Measurements from ENCODE around the gene SS18L1. TPM values are rescaled to one million over a fixed set of nuclear protein-coding genes. Genes with fewer than 3 reads are reported as not detected.
A peak's percentile ranks its signal among the peaks of the same experiment; 100 is the strongest.

Gene SS18L1
- total and polyA plus RNA-seq, 2 donors (not counting 1 experiment from before 2014, with no cell fraction given): 4.7 to 7.4 TPM

DNA sequence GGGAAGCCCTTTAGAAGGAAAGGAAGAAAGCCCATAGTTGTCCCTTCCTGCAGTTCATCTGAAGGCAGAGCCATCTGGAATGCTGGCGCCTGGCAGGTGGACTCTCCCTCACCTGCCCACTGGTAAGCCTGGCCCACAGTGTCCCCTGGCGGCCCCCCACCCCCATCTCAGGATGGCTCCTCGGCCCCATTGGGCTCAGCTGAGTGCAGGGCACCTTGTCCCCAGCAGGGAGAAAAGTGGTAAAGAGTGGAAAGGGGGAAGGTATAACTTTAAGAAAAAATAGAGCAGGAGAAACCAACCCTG is 12.6 kb downstream of the SS18L1 start:
- Histone ChIP-seq H3K4me1 (ENCODE audit: control insufficient read depth, extremely low read depth, insufficient read depth, low read length) (no peaks in the 10 kb centered on the region), H4K20me1 (ENCODE audit: control insufficient read depth, extremely low read depth, insufficient read depth, low read length) (no peaks in the 10 kb centered on the region), H3K4me2 (ENCODE audit: extremely low read depth, insufficient read depth, low read length) (no peak overlapping the region), H3K27ac (ENCODE audit: insufficient read depth, low read length) (no peak overlapping the region), H3K9me3 (ENCODE audit: control insufficient read depth, insufficient read depth, low read depth, low read length) (no peaks in the 10 kb centered on the region), H2AFZ (ENCODE audit: low read length) (no peak overlapping the region), H3K36me3 (ENCODE audit: control insufficient read depth, insufficient read depth, low read length) (peaks cover 1% of the 10 kb centered on the region), H3K79me2 (ENCODE audit: control insufficient read depth, insufficient read depth, low read length) (peaks cover 27% of the 10 kb centered on the region), H3K27me3 (ENCODE audit: control insufficient read depth, insufficient read depth, low read length) (no peaks in the 10 kb centered on the region), H3K4me3 (replicated peaks in 1 of 4; ENCODE audit: control extremely low read depth in 1 of 4, insufficient read depth in 1 of 4, low read depth in 3 of 4, low read length in 4 of 4) (no peak overlapping the region), H3K9ac (ENCODE audit: insufficient read depth, low read length) (no peak overlapping the region)
- DNase-seq (ENCODE audit: low read depth in 2 of 2): no peak
- TF ChIP-seq EZH2 (IDR thresholded peaks at IDR 0.05; ENCODE audit: low read length, missing control alignments): no peak
- TF ChIP-seq, protein P1, sequence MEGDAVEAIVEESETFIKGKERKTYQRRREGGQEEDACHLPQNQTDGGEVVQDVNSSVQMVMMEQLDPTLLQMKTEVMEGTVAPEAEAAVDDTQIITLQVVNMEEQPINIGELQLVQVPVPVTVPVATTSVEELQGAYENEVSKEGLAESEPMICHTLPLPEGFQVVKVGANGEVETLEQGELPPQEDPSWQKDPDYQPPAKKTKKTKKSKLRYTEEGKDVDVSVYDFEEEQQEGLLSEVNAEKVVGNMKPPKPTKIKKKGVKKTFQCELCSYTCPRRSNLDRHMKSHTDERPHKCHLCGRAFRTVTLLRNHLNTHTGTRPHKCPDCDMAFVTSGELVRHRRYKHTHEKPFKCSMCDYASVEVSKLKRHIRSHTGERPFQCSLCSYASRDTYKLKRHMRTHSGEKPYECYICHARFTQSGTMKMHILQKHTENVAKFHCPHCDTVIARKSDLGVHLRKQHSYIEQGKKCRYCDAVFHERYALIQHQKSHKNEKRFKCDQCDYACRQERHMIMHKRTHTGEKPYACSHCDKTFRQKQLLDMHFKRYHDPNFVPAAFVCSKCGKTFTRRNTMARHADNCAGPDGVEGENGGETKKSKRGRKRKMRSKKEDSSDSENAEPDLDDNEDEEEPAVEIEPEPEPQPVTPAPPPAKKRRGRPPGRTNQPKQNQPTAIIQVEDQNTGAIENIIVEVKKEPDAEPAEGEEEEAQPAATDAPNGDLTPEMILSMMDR (conservative IDR thresholded peaks at IDR 0.05 in 1 of 2, IDR thresholded peaks at IDR 0.05 in 1 of 2; ENCODE audit: low read depth in 1 of 2, low read length in 2 of 2): no peak

DNA sequence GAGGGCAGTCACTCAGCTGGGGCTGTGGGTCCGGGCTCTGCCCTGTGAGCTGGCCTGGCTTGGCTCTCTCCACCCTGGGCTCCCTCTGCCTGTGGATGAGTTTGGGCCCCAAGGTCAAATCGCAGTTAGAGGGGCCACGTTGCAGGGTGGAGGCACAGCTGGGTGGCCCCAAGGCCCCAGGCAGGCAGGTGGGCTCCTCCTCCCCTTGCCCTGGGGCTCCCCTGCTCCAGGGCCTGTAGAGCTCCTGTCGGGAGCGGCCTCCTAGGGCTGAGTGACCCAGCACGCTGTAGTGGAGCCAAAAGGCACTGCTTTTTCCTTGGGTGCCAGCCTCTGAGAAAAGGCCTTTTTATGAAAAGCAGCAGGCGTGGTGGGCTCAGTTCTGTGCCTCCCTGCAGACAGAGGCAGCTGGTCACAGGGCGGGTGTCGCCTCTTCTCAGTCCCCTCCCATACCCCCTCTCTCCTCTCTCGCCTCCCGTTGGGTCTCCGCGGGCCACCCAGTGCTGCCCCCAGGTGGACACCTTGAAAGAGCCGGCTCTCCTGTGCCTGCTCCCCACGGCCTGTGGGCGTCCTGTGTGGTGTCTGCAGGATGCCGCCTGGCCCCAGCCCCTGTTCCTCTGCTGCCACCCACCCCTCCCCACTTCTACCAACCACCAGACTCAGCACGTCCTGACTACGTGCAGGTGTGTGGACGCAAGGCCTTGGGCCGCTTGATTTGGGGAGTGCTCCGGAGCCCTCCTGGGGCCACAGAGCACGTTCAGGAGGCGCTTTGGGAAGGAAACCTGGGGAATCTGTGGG is 13.2 kb downstream of the SS18L1 start:
- Histone ChIP-seq H3K9me3 (ENCODE audit: control insufficient read depth, insufficient read depth, low read depth, low read length) (no peaks in the 10 kb centered on the region), H4K20me1 (ENCODE audit: control insufficient read depth, extremely low read depth, insufficient read depth, low read length) (no peaks in the 10 kb centered on the region), H3K27me3 (ENCODE audit: control insufficient read depth, insufficient read depth, low read length) (no peaks in the 10 kb centered on the region), H2AFZ (ENCODE audit: low read length) (no peak overlapping the region), H3K36me3 (ENCODE audit: control insufficient read depth, insufficient read depth, low read length) (peaks cover 1% of the 10 kb centered on the region), H3K27ac (ENCODE audit: insufficient read depth, low read length) (no peak overlapping the region), H3K4me1 (ENCODE audit: control insufficient read depth, extremely low read depth, insufficient read depth, low read length) (no peaks in the 10 kb centered on the region), H3K4me2 (ENCODE audit: extremely low read depth, insufficient read depth, low read length) (no peak overlapping the region), H3K79me2 (ENCODE audit: control insufficient read depth, insufficient read depth, low read length) (peaks cover 24% of the 10 kb centered on the region), H3K9ac (ENCODE audit: insufficient read depth, low read length) (no peak overlapping the region), H3K4me3 (replicated peaks in 1 of 4; ENCODE audit: control extremely low read depth in 1 of 4, insufficient read depth in 1 of 4, low read depth in 3 of 4, low read length in 4 of 4) (no peak overlapping the region)
- TF ChIP-seq EZH2 (IDR thresholded peaks at IDR 0.05; ENCODE audit: low read length, missing control alignments): no peak
- TF ChIP-seq, protein P1 (conservative IDR thresholded peaks at IDR 0.05 in 1 of 2, IDR thresholded peaks at IDR 0.05 in 1 of 2; ENCODE audit: low read depth in 1 of 2, low read length in 2 of 2): peak; percentile 58 to 68
- DNase-seq (ENCODE audit: low read depth in 2 of 2): peak; percentile 27 to 39

DNA sequence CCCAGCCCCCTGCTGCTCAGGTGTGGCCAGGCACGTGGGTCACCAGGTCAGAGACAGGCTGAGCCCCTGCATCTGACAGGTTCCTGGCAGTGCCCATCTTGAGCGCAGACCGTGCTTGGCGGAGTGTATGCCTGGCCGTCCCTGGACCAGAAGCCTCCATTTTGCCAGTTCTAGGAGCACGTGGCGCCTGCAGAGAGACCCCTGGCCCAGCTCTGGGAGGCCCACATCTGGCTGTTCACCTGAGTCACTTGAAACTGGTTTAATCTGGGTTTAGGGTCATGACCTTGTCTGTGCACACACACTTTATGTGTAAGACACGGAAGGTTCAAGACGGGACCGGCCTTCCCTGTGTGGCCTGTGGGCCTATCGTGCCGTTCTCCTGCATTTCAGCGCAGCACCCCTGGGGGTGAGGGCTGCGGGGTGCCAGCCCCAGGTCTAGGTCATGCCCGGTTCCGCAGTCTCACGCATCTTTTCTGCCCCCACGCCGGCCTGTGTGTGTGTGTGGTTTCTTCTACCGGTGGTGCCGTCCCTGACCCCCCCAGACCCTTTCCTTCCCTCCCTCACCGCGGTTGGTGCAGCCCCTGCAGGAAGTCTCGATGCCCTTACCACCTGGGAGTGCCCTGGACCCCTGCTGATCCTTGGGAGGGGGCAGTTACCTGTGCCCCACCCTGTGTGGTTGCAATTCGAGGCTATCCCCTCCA is 14.0 kb downstream of the SS18L1 start:
- no peak overlapping the region for H3K27ac ChIP-seq (ENCODE audit: insufficient read depth, low read length)
- H4K20me1 ChIP-seq (ENCODE audit: control insufficient read depth, extremely low read depth, insufficient read depth, low read length): no peaks in the 10 kb centered on the region
- no peak overlapping the region for H2AFZ ChIP-seq (ENCODE audit: low read length)
- no peaks in the 10 kb centered on the region for H3K4me1 ChIP-seq (ENCODE audit: control insufficient read depth, extremely low read depth, insufficient read depth, low read length)
- no peak overlapping the region for H3K4me3 ChIP-seq (replicated peaks in 1 of 4; ENCODE audit: control extremely low read depth in 1 of 4, insufficient read depth in 1 of 4, low read depth in 3 of 4, low read length in 4 of 4)
- TF ChIP-seq, protein P1 (conservative IDR thresholded peaks at IDR 0.05 in 1 of 2, IDR thresholded peaks at IDR 0.05 in 1 of 2; ENCODE audit: low read depth in 1 of 2, low read length in 2 of 2): no peak
- TF ChIP-seq EZH2 (IDR thresholded peaks at IDR 0.05; ENCODE audit: low read length, missing control alignments): no peak
- DNase-seq (ENCODE audit: low read depth in 2 of 2): no peak
- no peaks in the 10 kb centered on the region for H3K9me3 ChIP-seq (ENCODE audit: control insufficient read depth, insufficient read depth, low read depth, low read length)
- H3K4me2 ChIP-seq (ENCODE audit: extremely low read depth, insufficient read depth, low read length): no peak overlapping the region
- H3K79me2 ChIP-seq (ENCODE audit: control insufficient read depth, insufficient read depth, low read length): peaks cover 21% of the 10 kb centered on the region
- H3K27me3 ChIP-seq (ENCODE audit: control insufficient read depth, insufficient read depth, low read length): no peaks in the 10 kb centered on the region
- H3K36me3 ChIP-seq (ENCODE audit: control insufficient read depth, insufficient read depth, low read length): peaks cover under 1% of the 10 kb centered on the region
- no peak overlapping the region for H3K9ac ChIP-seq (ENCODE audit: insufficient read depth, low read length)

Data from fibroblast of lung (primary cell).